Upper lobe of left lung (tissue), 4 donors: ENCODE data around the gene CDC7.

Experiments used
- POLR2A ChIP-seq, 4 donors: fragments of 450-650 bp; IDR thresholded peaks; one replicate each; pipeline ENCODE4 v1.5.1; 2016 to 2017; ENCODE audit warnings: antibody characterized with exemption in 4 of 4, mild to moderate bottlenecking in 2 of 4
- TF ChIP-seq, protein P1 (sequence below), 6 experiments: fragments of 450-650 bp in 4 of 6; fragments of 200-600 bp in 2 of 6; sonication (generic) in 2 of 6; IDR thresholded peaks; one replicate each; pipeline ENCODE4 v1.5.1; 2016 to 2019; ENCODE audit warnings: antibody characterized with exemption in 6 of 6

DNA sequence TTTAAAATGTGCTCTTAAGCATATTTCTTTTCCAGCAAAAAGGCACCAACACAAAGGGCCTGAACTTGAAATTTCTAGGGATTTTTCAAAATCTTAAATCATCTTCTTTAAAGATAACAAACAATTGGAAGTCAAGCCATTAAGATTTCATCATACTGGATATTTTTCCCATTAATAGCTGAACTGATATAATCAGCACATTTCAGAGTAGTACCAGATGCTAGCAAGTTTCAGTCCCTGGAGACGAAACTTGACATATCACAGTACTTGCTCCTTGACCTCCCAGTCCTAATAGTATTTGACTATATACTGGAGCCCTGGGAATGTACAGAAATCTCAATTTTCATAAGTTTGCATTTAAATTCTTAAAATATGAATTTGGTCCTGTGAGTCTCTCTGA, 10.2 kb upstream of the CDC7 start:
- TF ChIP-seq, protein P1, sequence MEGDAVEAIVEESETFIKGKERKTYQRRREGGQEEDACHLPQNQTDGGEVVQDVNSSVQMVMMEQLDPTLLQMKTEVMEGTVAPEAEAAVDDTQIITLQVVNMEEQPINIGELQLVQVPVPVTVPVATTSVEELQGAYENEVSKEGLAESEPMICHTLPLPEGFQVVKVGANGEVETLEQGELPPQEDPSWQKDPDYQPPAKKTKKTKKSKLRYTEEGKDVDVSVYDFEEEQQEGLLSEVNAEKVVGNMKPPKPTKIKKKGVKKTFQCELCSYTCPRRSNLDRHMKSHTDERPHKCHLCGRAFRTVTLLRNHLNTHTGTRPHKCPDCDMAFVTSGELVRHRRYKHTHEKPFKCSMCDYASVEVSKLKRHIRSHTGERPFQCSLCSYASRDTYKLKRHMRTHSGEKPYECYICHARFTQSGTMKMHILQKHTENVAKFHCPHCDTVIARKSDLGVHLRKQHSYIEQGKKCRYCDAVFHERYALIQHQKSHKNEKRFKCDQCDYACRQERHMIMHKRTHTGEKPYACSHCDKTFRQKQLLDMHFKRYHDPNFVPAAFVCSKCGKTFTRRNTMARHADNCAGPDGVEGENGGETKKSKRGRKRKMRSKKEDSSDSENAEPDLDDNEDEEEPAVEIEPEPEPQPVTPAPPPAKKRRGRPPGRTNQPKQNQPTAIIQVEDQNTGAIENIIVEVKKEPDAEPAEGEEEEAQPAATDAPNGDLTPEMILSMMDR (IDR thresholded peaks at IDR 0.05): no peak
- TF ChIP-seq POLR2A (IDR thresholded peaks at IDR 0.05): no peak
